ENCODE measurements around the gene NME1.

The NME1 gene

GRCh38 chr17:51197754-51198153, 44.4 kb downstream of the NME1 start:
- DNase-seq, result no peak

GRCh38 chr17:51200295-51200694, 46.9 kb downstream of the NME1 start:
- DNase-seq, result no peak

- no peak for DNase-seq
Observed at GRCh38 chr17:51200846-51201245, 47.5 kb downstream of the NME1 start.

- no peak for DNase-seq
Observed at GRCh38 chr17:51203838-51204237, 50.5 kb downstream of the NME1 start.

Data from activated T-cell treated with anti-CD3 and anti-CD28 coated beads for 4 hours (primary cell).